K562 (cell line): Measurements from ENCODE around the gene MAD1L1.

Experiments
- CTCF ChIP-seq, 3 experiments: IDR thresholded peaks in 2 of 3; conservative IDR thresholded peaks in 1 of 3; 2 replicates each; pipeline ENCODE4 v1.5.1; 2011 to 2012; ENCODE audit warnings: low read length in 3 of 3, mild to moderate bottlenecking in 3 of 3, control low read depth in 2 of 3, improper control_type of control experiment in 1 of 3, inconsistent platforms in 1 of 3, low read depth in 1 of 3, mixed read lengths in 1 of 3, moderate library complexity in 1 of 3; ENCODE audit not compliant: insufficient read depth in 2 of 3
- POLR2AphosphoS5 ChIP-seq: IDR thresholded peaks from 2 replicates; pipeline ENCODE4 v1.6.1; 2011; ENCODE audit warnings: mild to moderate bottlenecking, low read depth, low read length, moderate library complexity; ENCODE audit not compliant: control insufficient read depth, insufficient read depth
- RNF219 ChIP-seq: fragments of 250-450 bp; sonication (Bioruptor Pico); IDR thresholded peaks from 2 replicates; pipeline ENCODE4 v1.5.0; 2022; ENCODE audit warnings: mild to moderate bottlenecking
- ZNF24 ChIP-seq: fragments of 450-650 bp; IDR thresholded peaks from 2 replicates; pipeline ENCODE4 v1.6.1; 2016

DNA sequence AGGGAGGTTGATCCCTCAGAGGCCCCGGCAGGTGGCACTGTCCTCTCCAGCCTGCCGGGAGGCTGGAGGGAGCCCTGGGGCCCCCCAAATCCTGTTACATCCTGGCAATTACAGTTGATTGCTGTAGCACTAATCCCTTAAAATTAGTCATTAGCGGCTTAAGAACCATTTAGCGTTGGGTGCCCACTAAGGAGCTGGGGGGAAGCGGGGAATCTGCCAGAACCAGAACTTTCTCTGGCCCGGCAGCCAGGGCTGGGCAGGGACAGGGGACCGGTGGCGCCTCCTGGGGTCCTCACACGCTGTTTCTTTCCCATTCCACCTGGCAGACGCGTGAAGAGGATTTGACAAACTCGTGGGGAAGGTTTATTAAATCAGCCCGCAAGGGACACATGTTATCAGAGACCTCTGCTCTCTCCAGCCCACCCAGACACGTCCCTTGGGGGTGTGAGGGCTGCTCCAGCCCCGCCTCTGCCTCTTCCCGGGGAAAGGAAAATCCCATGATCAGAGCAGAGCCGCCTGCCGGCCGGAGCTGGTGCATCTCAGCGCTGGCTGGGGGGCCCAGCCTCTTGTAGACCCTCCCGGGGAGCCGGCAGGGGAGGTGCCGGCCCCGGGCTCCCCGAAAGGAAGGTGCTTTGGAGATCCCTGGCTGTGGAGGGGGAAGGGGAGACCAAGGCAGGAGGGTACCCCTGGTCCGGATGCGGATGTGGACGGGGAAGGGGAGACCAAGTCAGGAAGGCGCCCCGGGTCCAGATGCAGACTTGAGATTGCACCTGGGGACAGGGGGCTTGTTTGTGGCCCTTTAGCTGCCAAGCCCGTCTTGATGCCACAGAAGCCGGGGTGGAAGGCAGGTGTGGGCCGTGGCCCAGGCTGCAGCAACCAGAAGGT lies 420.0 kb downstream of the MAD1L1 start:
- TF ChIP-seq ZNF24 (no peak), RNF219 (CRISPR knock-in tag) (no peak), POLR2AphosphoS5 (no peak), CTCF (IDR thresholded peaks at IDR 0.05 in 2 of 3, conservative IDR thresholded peaks at IDR 0.05 in 1 of 3; ENCODE audit: insufficient read depth in 2 of 3, low read depth in 1 of 3, low read length in 3 of 3) (0 out of 6 replicates have a peak, but pooled peaks of 1 of the 3 experiments have one; percentile 18)
